Activated CD8-positive, alpha-beta memory T cell treated with anti-CD3 and anti-CD28 coated beads, Interleukin-2, amount 50 U/mL, for 24 hours (primary cell): ENCODE measurements around the gene ZNF208.
"Not testable (repeated sequence)": the region's sequence is repeated elsewhere in the genome, so short reads cannot be mapped to it uniquely, and the experiment has no call there.

Experiments
- DNase-seq: peaks from one replicate; pipeline ENCODE4 v3.0.0-alpha.2; 2020; ENCODE audit errors: extremely low read depth

The ZNF208 gene

DNA sequence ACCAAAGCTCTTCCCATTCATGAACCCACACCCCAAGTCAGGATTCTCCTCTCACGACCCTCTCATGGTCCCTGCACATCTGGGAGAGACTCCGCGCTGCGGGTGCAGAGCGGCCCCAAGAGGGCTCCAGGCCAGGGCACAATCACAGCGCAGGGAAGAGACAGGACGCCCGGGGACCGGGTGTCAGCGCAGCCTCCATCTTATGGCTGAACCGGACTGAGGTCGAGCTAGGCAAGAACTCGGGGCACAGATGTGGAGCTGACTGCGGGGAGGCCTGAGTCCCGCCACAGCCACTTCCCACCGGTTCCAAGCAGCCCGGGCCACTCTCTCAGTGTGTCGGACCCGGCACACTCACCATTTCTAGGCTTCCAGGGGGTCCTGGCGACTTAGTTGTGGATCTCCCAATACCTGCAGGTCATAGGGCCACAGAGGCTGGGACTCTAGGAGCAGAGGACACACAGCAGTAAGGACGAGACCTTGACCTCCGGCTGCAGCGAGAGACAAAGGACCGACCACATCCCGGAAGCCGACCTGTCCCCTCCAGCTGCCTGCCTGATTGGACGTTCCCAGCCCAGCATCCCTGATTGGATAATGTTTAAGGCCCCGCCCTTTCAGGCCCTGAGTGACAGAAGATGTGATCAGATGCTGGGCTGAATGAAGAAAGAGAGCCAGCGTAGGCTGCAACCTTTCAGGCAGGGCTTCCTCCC, at the start of gene ZNF208:
ZNF208 (minus strand) TSS at position 507 of the 707 bp plus-strand sequence; CDS start at position 358, 149 bp downstream.
- peak; percentile 6 for DNase-seq

DNA sequence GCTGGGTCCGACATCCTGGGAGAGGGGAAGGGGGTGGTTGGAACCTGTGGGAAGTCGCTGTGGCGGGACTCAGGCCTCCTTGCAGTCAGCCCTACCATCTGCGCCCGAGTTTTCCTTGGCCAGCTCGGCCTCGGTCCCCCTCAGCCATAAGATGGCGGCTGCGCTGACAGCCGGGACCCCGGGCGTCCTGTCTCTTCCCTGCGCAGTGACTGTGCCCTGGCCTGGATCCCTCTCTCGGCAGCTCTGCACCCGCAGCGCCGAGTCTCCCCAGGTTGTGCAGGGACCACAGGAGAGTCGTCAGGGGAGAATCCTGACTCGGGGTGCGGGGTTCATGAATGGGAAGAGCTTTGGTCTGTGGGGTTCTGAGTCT, 41.9 kb upstream of the ZNF208 start:
- DNase-seq, result no peak

DNA sequence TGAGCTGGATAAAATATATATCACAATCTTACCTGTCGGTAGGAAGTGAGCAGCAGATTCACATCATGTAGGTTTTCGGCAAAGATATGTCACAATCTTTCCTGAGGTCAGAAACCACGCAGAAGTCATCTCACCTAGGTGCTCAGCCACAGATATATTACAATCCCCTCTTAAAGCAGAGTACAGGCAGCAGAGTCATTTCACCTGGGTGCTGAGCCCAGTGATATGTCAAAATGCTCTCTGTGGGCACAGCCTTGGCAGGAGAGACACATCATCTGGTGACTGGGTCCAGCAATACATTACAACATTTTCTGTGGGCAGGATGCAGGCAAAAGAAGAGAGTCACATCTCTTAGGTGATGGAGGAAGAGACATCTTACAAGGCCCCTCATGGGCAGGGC, 30.4 kb upstream of the ZNF208 start:
- DNase-seq, result not testable (repeated sequence)

DNA sequence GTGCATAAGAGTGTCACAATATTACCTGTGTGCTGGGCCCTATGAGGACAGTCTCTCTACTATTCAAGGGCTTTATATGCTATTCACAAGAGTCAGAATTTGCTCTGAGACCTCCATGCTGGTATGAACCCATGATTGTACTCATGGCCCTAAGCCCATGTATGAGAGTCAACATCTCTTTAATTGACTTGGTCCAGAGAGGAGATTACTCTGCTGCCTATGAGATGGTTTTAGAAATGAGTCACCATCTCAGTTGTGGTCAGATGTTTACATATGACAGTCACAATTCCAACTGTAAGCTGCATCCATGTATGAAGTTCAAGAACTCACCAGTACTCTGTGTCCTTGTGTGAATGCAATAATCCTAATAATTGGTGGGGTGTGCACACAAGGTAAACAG, 19.9 kb upstream of the ZNF208 start:
- no peak for DNase-seq

DNA sequence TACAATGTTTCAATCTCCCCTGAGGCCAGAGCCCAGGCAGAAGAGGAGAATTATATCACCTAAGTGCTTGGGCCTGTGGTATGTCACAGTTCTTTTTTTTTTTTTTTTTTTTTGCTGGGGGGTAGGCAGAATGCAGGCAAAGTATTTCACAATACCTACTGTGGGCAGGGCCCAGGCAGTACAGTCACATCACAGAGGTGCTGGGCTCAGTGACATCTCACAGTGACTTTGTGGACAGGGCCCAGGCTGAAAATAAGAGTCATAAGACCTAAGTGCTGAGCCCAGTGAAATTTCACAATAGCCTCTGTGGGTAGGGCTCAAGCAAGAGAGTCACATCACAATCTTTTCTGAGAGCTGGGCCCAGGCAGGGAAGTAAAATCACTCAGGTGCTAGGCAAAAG, 15.9 kb upstream of the ZNF208 start:
- DNase-seq, result no peak

GRCh38 chr19:22025539-22025938, 14.8 kb upstream of the ZNF208 start:
- DNase-seq, result not testable (repeated sequence)

GRCh38 chr19:21970466-21970865, 40.3 kb downstream of the ZNF208 start:
- DNase-seq, result no peak

DNA sequence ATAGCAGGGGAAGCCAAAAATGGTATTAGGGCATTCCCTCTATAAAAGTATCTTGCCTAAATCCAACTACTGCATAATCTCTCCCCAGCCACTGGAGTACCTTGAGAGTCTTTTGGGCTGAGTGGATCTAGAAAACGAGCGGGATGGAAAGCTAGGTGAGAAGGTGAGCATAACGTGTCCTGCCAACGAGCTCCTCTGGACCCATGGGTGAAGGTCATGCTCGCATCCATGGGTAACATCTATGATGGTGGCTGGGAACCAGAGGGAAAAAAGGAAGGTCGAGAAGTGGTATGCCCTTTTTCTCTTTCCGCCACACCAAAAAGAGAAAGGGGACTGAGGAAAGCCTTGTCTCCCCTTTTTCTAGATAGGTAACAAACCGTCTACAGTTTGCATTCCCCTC, 63.0 kb downstream of the ZNF208 start:
- DNase-seq, result no peak

- no peak for DNase-seq
These were observed 70.1 kb downstream of the ZNF208 start for GRCh38 chr19:21940684-21941083.

- DNase-seq, result no peak
These were observed 76.2 kb downstream of the ZNF208 start for GRCh38 chr19:21934593-21934992.

DNA sequence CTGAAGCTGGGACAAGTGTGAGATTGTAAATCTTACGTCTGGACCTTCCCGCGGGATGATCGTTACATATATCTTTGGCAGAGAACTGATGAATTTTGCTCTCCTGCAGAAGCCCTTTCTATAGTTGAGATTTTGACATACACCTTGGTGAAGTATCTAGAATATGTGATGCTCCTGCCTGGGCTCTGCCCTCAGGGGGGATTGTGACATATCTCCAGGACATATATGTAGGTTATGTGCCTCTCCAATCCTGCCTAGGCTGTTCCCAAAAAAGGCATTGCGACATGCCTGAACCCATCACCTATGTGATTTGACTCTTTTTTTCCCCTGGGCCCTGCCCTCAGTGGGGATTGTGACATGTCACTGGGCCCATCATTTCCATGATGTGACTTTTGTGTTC, 76.6 kb downstream of the ZNF208 start:
- DNase-seq, result no peak

DNA sequence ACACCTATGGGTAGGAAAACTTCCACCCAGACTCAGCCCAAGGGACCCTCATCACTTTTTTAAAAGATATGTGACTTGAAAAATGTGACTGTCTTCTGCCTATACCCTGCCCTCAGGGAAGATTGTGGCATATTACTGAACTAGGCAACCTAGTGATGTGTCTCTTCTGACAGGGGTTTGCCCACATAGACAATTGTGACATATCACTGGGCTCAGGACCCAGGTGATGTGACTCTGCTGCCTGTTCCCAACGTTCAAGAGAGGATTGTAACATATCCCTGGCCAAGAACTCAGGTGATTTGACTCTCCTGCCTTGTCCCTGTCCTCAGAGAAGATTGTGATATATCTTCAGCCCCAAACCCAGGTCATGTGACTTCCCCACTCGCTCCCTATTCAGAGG, 88.5 kb downstream of the ZNF208 start:
- DNase-seq, result no peak

- no peak for DNase-seq
These were observed 89.0 kb downstream of the ZNF208 start for GRCh38 chr19:21921691-21922180.

GRCh38 chr19:21915411-21915810, 95.3 kb downstream of the ZNF208 start:
- no peak for DNase-seq

DNA sequence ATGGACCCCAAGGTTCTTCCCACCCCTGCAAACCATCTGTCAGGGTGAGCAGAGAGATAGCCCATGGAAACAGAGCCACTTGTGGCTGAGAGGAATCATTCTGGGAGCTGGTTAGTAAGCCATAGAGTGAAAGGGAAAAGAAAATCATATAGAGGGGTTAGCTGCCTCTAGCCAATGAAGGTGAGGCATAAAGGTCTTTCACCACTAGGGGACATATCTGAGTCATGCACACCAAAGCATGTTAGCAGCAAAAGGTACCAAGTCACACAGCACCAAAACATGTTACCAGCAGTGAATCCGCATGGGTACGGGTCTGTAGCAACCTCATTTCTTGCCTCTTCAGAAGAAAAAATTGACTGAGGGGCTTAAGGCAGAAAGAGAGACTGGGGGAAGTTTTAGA, 98.1 kb downstream of the ZNF208 start:
- no peak for DNase-seq

DNA sequence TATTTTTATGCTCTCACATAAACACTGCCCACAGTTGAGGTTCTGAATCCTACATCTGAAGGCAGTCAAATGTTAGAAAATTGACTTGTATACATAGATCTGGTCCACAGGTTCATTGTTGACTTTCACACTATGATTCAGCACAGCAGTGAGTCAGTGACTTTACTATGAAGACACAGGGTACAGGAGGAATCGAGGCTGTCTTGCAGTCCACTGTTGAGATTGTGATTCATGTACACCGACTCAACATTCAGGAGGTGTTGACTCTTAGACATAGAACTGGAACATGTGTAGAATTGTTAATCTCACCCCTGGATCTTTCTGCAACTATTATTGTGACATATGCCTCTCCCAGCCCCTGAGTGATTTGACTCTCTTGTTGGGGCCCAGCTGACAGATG, 100.4 kb downstream of the ZNF208 start:
- DNase-seq, result no peak

DNA sequence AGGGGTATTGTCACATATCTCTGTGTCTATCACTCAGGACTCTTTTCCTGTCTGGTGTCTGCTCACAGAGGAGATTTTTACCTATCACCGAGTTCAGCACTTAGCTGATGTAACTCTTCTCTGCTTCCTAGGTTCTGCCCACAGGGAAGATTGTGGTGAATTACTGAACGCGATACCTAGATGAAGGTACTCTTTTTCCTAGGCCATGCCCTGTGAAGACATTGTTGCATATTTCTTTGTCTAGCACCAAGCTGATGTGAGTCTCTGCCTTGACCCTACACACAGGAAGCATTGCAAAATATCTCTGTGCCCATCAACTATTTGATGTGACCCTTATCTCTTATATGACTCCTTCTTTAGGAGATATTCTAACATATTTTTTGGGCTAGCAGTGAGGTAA, 102.7 kb downstream of the ZNF208 start:
- DNase-seq, result no peak

GRCh38 chr19:21907516-21907915, 103.2 kb downstream of the ZNF208 start:
- no peak for DNase-seq

GRCh38 chr19:21902571-21902970, 108.2 kb downstream of the ZNF208 start:
- no peak for DNase-seq

DNA sequence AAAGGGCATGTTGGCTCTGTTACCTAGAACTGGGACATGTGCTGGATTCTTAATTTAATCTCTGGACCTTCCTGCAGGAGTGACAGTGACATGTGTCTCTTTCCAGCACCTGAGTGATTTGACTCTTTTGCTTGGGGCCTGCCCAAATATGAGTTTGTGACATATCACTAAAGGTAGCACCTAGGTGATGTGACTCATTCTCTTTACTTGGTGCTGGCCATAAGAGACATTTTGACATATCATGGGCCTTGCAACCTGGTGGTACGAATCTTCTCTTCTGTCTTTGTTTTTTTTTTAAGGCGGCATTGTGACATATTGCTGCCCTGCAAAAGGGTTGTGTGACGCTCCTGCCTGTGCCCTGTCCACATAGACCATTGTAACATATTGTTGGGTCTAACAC, 108.9 kb downstream of the ZNF208 start:
- no peak for DNase-seq

- DNase-seq, result no peak
These were observed 110.3 kb downstream of the ZNF208 start for GRCh38 chr19:21900401-21900800.

GRCh38 chr19:21891086-21891485, 119.7 kb downstream of the ZNF208 start:
- no peak for DNase-seq

- DNase-seq, result not testable (repeated sequence)
These were observed 120.7 kb downstream of the ZNF208 start for GRCh38 chr19:21890017-21890416.

GRCh38 chr19:21885516-21885915, 125.2 kb downstream of the ZNF208 start:
- DNase-seq, result not testable (repeated sequence)
